Skeletal muscle satellite cell (primary cell): Measurements from ENCODE around the gene MAPT.

ENCODE experiments used
- H3K27me3 ChIP-seq: 2 replicates; pipeline ENCODE4 v1.7.0; 2013; ENCODE audit warnings: low read length; ENCODE audit not compliant: control insufficient read depth, insufficient read depth
- H3K36me3 ChIP-seq: 2 replicates; pipeline ENCODE4 v1.7.0; 2013; ENCODE audit warnings: mild to moderate bottlenecking, control low read depth, low read length; ENCODE audit not compliant: insufficient read depth
- H3K4me1 ChIP-seq: 2 replicates; pipeline ENCODE4 v1.7.0; 2013; ENCODE audit warnings: low read length; ENCODE audit not compliant: control insufficient read depth, insufficient read depth
- H3K4me2 ChIP-seq: 2 replicates; pipeline ENCODE4 v1.7.0; 2013; ENCODE audit warnings: mild to moderate bottlenecking, low read length
- H3K4me3 ChIP-seq: 2 replicates; pipeline ENCODE4 v1.7.0; 2013; ENCODE audit warnings: low read length
- H3K9ac ChIP-seq: 2 replicates; pipeline ENCODE4 v1.7.0; 2013; ENCODE audit warnings: mild to moderate bottlenecking, low read depth, low read length, moderate library complexity
- H3K9me3 ChIP-seq: replicated peaks from 2 replicates; pipeline ENCODE4 v1.7.0; 2013; ENCODE audit warnings: mild to moderate bottlenecking, control low read depth, low read length

The MAPT gene

GRCh38 chr17:46042925-46043324 lies 148.6 kb downstream of the MAPT start:
- H3K36me3 ChIP-seq, result peaks cover 74% of the 10 kb centered on the region
- no peaks in the 10 kb centered on the region for H3K9me3 ChIP-seq
- H3K27me3 ChIP-seq, result no peaks in the 10 kb centered on the region
- no peak overlapping the region for H3K4me2 ChIP-seq
- H3K4me3 ChIP-seq, result no peak overlapping the region
- no peaks in the 10 kb centered on the region for H3K4me1 ChIP-seq
- H3K9ac ChIP-seq, result no peak overlapping the region

- H3K4me2 ChIP-seq, result no peak overlapping the region
- H3K4me1 ChIP-seq, result no peaks in the 10 kb centered on the region
- no peak overlapping the region for H3K9ac ChIP-seq
- no peaks in the 10 kb centered on the region for H3K9me3 ChIP-seq
- no peaks in the 10 kb centered on the region for H3K27me3 ChIP-seq
- peaks cover 74% of the 10 kb centered on the region for H3K36me3 ChIP-seq
- H3K4me3 ChIP-seq, result no peak overlapping the region
These were observed 149.3 kb downstream of the MAPT start for GRCh38 chr17:46043606-46044005.

GRCh38 chr17:46044286-46044928 lies 150.1 kb downstream of the MAPT start:
- peaks cover 71% of the 10 kb centered on the region for H3K36me3 ChIP-seq

GRCh38 chr17:46044989-46045388 lies 150.6 kb downstream of the MAPT start:
- peaks cover 69% of the 10 kb centered on the region for H3K36me3 ChIP-seq
- H3K4me1 ChIP-seq, result no peaks in the 10 kb centered on the region
- H3K4me2 ChIP-seq, result no peak overlapping the region
- no peak overlapping the region for H3K4me3 ChIP-seq
- H3K27me3 ChIP-seq, result no peaks in the 10 kb centered on the region
- H3K9ac ChIP-seq, result no peak overlapping the region
- H3K9me3 ChIP-seq, result no peaks in the 10 kb centered on the region

More at GRCh38 chr17:46044286-46044928, 150.1 kb downstream of the MAPT start:
- no peaks in the 10 kb centered on the region for H3K4me1 ChIP-seq
- H3K4me2 ChIP-seq, result no peak overlapping the region
- H3K27me3 ChIP-seq, result no peaks in the 10 kb centered on the region
- H3K4me3 ChIP-seq, result no peak overlapping the region
- H3K9me3 ChIP-seq, result no peaks in the 10 kb centered on the region
- H3K9ac ChIP-seq, result no peak overlapping the region

GRCh38 chr17:46045639-46046038 lies 151.3 kb downstream of the MAPT start:
- H3K4me3 ChIP-seq, result no peak overlapping the region
- peaks cover 71% of the 10 kb centered on the region for H3K36me3 ChIP-seq

GRCh38 chr17:46046957-46047356 lies 152.6 kb downstream of the MAPT start:
- H3K27me3 ChIP-seq, result no peaks in the 10 kb centered on the region
- no peak overlapping the region for H3K4me2 ChIP-seq
- H3K9me3 ChIP-seq, result no peaks in the 10 kb centered on the region
- H3K4me3 ChIP-seq, result no peak overlapping the region
- peaks cover 4% of the 10 kb centered on the region for H3K4me1 ChIP-seq
- H3K9ac ChIP-seq, result no peak overlapping the region
- H3K36me3 ChIP-seq, result peaks cover 76% of the 10 kb centered on the region

More at GRCh38 chr17:46045639-46046038, 151.3 kb downstream of the MAPT start:
- Histone ChIP-seq H3K4me1 (no peaks in the 10 kb centered on the region), H3K27me3 (no peaks in the 10 kb centered on the region), H3K4me2 (no peak overlapping the region), H3K9ac (no peak overlapping the region), H3K9me3 (no peaks in the 10 kb centered on the region)

- no peak overlapping the region for H3K4me3 ChIP-seq
- no peak overlapping the region for H3K9ac ChIP-seq
- peaks cover 4% of the 10 kb centered on the region for H3K4me1 ChIP-seq
- no peaks in the 10 kb centered on the region for H3K9me3 ChIP-seq
- no peaks in the 10 kb centered on the region for H3K27me3 ChIP-seq
- no peak overlapping the region for H3K4me2 ChIP-seq
- peaks cover 72% of the 10 kb centered on the region for H3K36me3 ChIP-seq
These were observed 153.0 kb downstream of the MAPT start for GRCh38 chr17:46047398-46047797.

GRCh38 chr17:46047856-46048255 lies 153.5 kb downstream of the MAPT start:
- H3K4me1 ChIP-seq, result peaks cover 4% of the 10 kb centered on the region
- H3K9ac ChIP-seq, result no peak overlapping the region
- H3K27me3 ChIP-seq, result no peaks in the 10 kb centered on the region
- no peak overlapping the region for H3K4me3 ChIP-seq
- H3K36me3 ChIP-seq, result peaks cover 68% of the 10 kb centered on the region
- H3K9me3 ChIP-seq, result no peaks in the 10 kb centered on the region
- H3K4me2 ChIP-seq, result no peak overlapping the region

GRCh38 chr17:46049656-46050055 lies 155.3 kb downstream of the MAPT start:
- peaks cover 55% of the 10 kb centered on the region for H3K36me3 ChIP-seq
- no peak overlapping the region for H3K4me2 ChIP-seq
- no peak overlapping the region for H3K4me3 ChIP-seq
- peaks cover 14% of the 10 kb centered on the region for H3K4me1 ChIP-seq
- no peaks in the 10 kb centered on the region for H3K27me3 ChIP-seq
- H3K9me3 ChIP-seq, result no peaks in the 10 kb centered on the region
- H3K9ac ChIP-seq, result no peak overlapping the region

GRCh38 chr17:46053911-46054534 lies 159.7 kb downstream of the MAPT start:
- Histone ChIP-seq H3K9me3 (no peaks in the 10 kb centered on the region), H3K9ac (no peak overlapping the region), H3K4me2 (no peak overlapping the region), H3K36me3 (peaks cover 21% of the 10 kb centered on the region), H3K4me1 (peaks cover 32% of the 10 kb centered on the region), H3K27me3 (no peaks in the 10 kb centered on the region), H3K4me3 (no peak overlapping the region)

GRCh38 chr17:46056800-46057304 lies 162.5 kb downstream of the MAPT start:
- Histone ChIP-seq H3K4me3 (no peak overlapping the region), H3K9ac (peak overlapping the region; percentile 4), H3K4me2 (peak overlapping the region; percentile 10), H3K4me1 (peaks cover 29% of the 10 kb centered on the region), H3K36me3 (no peaks in the 10 kb centered on the region), H3K9me3 (no peaks in the 10 kb centered on the region), H3K27me3 (no peaks in the 10 kb centered on the region)

- Histone ChIP-seq H3K4me3 (no peak overlapping the region), H3K9me3 (no peaks in the 10 kb centered on the region), H3K4me1 (peaks cover 28% of the 10 kb centered on the region), H3K36me3 (no peaks in the 10 kb centered on the region), H3K4me2 (peak overlapping the region; percentile 3), H3K27me3 (no peaks in the 10 kb centered on the region), H3K9ac (no peak overlapping the region)
These were observed 163.0 kb downstream of the MAPT start for GRCh38 chr17:46057366-46057765.
